ENCODE results near the gene ZNF428. TPM values are rescaled to one million over a fixed set of nuclear protein-coding genes. Genes with fewer than 3 reads are reported as not detected.

ZNF428 gene
- total and polyA plus RNA-seq, 2 of the 8 experiments (the other 6 are each of a cell fraction or from before 2014, with no cell fraction given): 7.8 to 16.7 TPM

- TF ChIP-seq, protein P1, sequence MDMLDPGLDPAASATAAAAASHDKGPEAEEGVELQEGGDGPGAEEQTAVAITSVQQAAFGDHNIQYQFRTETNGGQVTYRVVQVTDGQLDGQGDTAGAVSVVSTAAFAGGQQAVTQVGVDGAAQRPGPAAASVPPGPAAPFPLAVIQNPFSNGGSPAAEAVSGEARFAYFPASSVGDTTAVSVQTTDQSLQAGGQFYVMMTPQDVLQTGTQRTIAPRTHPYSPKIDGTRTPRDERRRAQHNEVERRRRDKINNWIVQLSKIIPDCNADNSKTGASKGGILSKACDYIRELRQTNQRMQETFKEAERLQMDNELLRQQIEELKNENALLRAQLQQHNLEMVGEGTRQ (IDR thresholded peaks at IDR 0.05; ENCODE audit: low read length): no peak
Observed at GRCh38 chr19:43623889-43624670, 4.7 kb upstream of the ZNF428 start (continued).
